ENCODE data around the gene C1orf141.
A peak's percentile ranks its signal among the peaks of the same experiment; 100 is the strongest.

GRCh38 chr1:67053785-67054772 lies 80.7 kb downstream of the C1orf141 start, which contains the start of gene SLC35D1:
- TF ChIP-seq, protein P1, sequence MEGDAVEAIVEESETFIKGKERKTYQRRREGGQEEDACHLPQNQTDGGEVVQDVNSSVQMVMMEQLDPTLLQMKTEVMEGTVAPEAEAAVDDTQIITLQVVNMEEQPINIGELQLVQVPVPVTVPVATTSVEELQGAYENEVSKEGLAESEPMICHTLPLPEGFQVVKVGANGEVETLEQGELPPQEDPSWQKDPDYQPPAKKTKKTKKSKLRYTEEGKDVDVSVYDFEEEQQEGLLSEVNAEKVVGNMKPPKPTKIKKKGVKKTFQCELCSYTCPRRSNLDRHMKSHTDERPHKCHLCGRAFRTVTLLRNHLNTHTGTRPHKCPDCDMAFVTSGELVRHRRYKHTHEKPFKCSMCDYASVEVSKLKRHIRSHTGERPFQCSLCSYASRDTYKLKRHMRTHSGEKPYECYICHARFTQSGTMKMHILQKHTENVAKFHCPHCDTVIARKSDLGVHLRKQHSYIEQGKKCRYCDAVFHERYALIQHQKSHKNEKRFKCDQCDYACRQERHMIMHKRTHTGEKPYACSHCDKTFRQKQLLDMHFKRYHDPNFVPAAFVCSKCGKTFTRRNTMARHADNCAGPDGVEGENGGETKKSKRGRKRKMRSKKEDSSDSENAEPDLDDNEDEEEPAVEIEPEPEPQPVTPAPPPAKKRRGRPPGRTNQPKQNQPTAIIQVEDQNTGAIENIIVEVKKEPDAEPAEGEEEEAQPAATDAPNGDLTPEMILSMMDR (IDR thresholded peaks at IDR 0.05): no peak
- peak; percentile 22 for TF ChIP-seq POLR2A (IDR thresholded peaks at IDR 0.05)
